HAP-1 (cell line): ENCODE data around the gene PRDM11.

Experiments
- DNase-seq, 2 experiments: peaks; one replicate each; pipeline ENCODE4 v3.0.0-alpha.2; 2016 to 2020; ENCODE audit warnings: low spot score in 2 of 2
- H3K27me3 ChIP-seq: fragments of 250-450 bp; sonication (Bioruptor Pico); 2 replicates; pipeline ENCODE4 v1.5.1; 2020; ENCODE audit warnings: low read depth, mild to moderate bottlenecking, moderate library complexity
- H3K36me3 ChIP-seq: fragments of 250-450 bp; sonication (Bioruptor Pico); replicated peaks from 2 replicates; pipeline ENCODE4 v1.5.1; 2020; ENCODE audit warnings: mild to moderate bottlenecking
- H3K4me1 ChIP-seq: fragments of 250-450 bp; sonication (Bioruptor Pico); 2 replicates; pipeline ENCODE4 v1.5.1; 2020; ENCODE audit warnings: mild to moderate bottlenecking
- H3K4me3 ChIP-seq: fragments of 250-450 bp; sonication (Bioruptor Pico); 2 replicates; pipeline ENCODE4 v1.5.1; 2020; ENCODE audit warnings: mild to moderate bottlenecking, moderate library complexity
- H3K9me3 ChIP-seq: fragments of 250-450 bp; sonication (Bioruptor Pico); 2 replicates; pipeline ENCODE4 v1.5.1; 2020; ENCODE audit warnings: mild to moderate bottlenecking, moderate library complexity
- in situ Hi-C: fragments of 300-500 bp; cut with MboI; formaldehyde crosslinking; loops from 3 replicates; pipeline ENCODE4 v1.14.3; 2020; ENCODE audit warnings: low sequenced_read_pairs, inconsistent platforms, mixed read lengths

PRDM11 gene

DNA sequence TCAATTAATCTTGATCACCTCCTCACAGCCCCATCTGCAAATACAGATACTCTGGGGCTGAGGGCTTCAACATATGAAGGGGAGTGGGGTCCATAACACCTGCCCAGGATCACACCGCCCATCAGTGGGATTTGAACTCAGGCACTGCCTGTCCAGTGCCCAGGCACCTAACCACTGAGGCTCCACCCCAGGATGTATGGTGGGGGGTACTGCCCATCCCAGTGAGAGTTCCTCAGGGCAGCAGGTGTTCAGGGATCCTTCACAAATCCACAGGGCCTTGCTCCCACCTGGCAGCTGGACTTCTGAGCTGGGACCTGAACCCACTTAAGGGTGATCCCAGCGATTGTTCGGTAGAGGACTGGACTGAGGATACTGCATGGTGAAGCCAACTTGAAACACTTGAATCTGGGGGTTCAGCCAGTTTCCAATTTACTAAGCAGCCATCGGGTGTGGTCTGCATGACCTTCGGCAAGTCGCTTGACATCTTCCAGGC, 33.3 kb downstream of the PRDM11 start:
- DNase-seq: no peak
- no peaks in the 10 kb centered on the region for H3K9me3 ChIP-seq
- no peak overlapping the region for H3K4me3 ChIP-seq
- peaks cover 2% of the 10 kb centered on the region; the same call in 1 of the 2 replicates for H3K4me1 ChIP-seq
- no peaks in the 10 kb centered on the region for H3K36me3 ChIP-seq
- peaks cover 2% of the 10 kb centered on the region; the same call in 1 of the 2 replicates for H3K27me3 ChIP-seq
- in situ Hi-C loops: loop anchor here (10.0 kb wide), 1 partner anchor 55 kb away; no protein-coding TSS in a partner anchor

- no peaks in the 10 kb centered on the region for H3K9me3 ChIP-seq
- in situ Hi-C loops: no loop called here
- peaks cover 2% of the 10 kb centered on the region; the same call in 1 of the 2 replicates for H3K4me1 ChIP-seq
- peak overlapping the region; percentile 28 for H3K4me3 ChIP-seq
- DNase-seq: peak; percentile 9 to 69
- H3K27me3 ChIP-seq: peaks cover 2% of the 10 kb centered on the region; the same call in 1 of the 2 replicates
- H3K36me3 ChIP-seq: no peaks in the 10 kb centered on the region
These were observed 33.9 kb downstream of the PRDM11 start for GRCh38 chr11:45180179-45180847.

DNA sequence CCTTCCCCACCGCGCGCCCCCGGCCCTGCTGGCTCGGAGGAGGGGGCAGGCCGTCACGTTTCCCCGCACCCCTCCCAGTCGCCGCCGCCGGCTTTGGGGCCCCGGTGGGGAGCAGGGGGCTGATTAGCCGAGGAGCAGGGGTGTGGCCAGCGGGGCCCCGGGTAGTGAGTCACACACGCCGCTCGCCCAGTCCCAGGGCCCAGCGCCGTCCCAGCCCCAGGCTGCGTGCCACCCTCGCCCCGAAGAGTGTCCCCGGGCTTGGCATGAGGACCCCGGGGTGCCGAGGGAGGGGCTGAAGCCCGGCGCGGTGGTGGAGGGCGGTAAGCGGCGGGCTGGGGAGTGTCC, 34.4 kb downstream of the PRDM11 start:
- in situ Hi-C loops: no loop called here
- no peaks in the 10 kb centered on the region for H3K36me3 ChIP-seq

GRCh38 chr11:45181193-45181888, 34.9 kb downstream of the PRDM11 start:
- Histone ChIP-seq H3K27me3 (no peaks in the 10 kb centered on the region), H3K9me3 (no peaks in the 10 kb centered on the region), H3K4me3 (peak overlapping the region; percentile 28), H3K36me3 (no peaks in the 10 kb centered on the region), H3K4me1 (peaks cover 2% of the 10 kb centered on the region; the same call in 1 of the 2 replicates)
- in situ Hi-C loops: no loop called here
- no peak for DNase-seq

More for the DNA sequence above, 34.4 kb downstream of the PRDM11 start:
- peaks cover 2% of the 10 kb centered on the region; the same call in 1 of the 2 replicates for H3K4me1 ChIP-seq
- no peaks in the 10 kb centered on the region for H3K9me3 ChIP-seq
- H3K27me3 ChIP-seq: no peaks in the 10 kb centered on the region
- DNase-seq: peak in 1 of 2 experiments; percentile 68
- peak overlapping the region; percentile 28 for H3K4me3 ChIP-seq

- in situ Hi-C loops: no loop called here
- H3K4me3 ChIP-seq: no peak overlapping the region
These were observed 35.6 kb downstream of the PRDM11 start for GRCh38 chr11:45181889-45182550.

DNA sequence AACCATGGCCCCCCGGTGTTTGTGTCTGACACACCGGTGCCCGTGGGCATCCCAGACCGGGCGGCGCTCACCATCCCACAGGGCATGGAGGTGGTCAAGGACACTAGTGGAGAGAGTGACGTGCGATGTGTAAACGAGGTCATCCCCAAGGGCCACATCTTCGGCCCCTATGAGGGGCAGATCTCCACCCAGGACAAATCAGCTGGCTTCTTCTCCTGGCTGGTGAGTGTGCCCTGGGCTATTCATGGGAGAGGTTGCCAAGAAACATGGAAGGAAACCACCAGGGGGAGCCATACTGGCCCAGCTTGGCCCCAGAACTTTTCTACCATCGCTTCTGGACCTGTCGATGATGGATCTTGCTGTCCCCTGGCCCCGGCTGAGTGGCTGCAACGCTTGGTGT, 36.5 kb downstream of the PRDM11 start:
- Histone ChIP-seq H3K4me3 (no peak overlapping the region), H3K36me3 (no peaks in the 10 kb centered on the region), H3K27me3 (no peaks in the 10 kb centered on the region), H3K4me1 (peaks cover 2% of the 10 kb centered on the region; the same call in 1 of the 2 replicates), H3K9me3 (no peaks in the 10 kb centered on the region)
- peak; percentile 8 to 41 for DNase-seq
- in situ Hi-C loops: no loop called here

More at GRCh38 chr11:45181889-45182550, 35.6 kb downstream of the PRDM11 start:
- Histone ChIP-seq H3K36me3 (no peaks in the 10 kb centered on the region), H3K9me3 (no peaks in the 10 kb centered on the region), H3K27me3 (no peaks in the 10 kb centered on the region), H3K4me1 (peaks cover 2% of the 10 kb centered on the region; the same call in 1 of the 2 replicates)
- no peak for DNase-seq

GRCh38 chr11:45184640-45185039, 38.2 kb downstream of the PRDM11 start:
- Histone ChIP-seq H3K36me3 (no peaks in the 10 kb centered on the region), H3K4me1 (peaks cover 2% of the 10 kb centered on the region; the same call in 1 of the 2 replicates), H3K4me3 (no peak overlapping the region), H3K27me3 (no peaks in the 10 kb centered on the region), H3K9me3 (no peaks in the 10 kb centered on the region)
- in situ Hi-C loops: no loop called here
- DNase-seq: no peak

DNA sequence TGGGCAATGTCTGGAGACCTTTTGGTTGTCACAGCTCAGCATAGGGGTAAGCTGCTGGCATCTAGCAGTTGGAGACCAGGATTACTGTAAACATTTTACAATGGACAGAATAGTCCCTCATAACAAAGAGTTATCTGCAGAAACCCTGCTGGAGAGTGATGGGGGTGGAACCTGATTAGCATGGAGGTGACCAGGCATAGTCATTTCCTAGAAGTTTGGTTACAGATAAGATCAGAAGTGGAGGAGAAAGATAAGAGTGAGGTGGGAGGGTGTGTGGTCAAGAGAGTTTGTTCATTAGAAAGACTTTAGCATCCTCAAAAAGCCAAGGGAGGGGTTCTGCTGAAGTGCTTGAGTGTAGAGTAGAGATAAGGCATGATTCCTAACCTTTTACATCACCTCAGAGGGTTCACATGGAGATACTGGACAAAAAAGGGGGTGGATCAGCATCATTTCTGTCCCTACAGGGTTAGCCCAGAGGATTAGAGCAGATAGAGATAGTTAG, 38.8 kb downstream of the PRDM11 start:
- no peaks in the 10 kb centered on the region for H3K36me3 ChIP-seq
- DNase-seq: no peak

GRCh38 chr11:45187375-45187774, 40.9 kb downstream of the PRDM11 start:
- DNase-seq: no peak
- in situ Hi-C loops: no loop called here
- H3K4me1 ChIP-seq: no peaks in the 10 kb centered on the region
- H3K9me3 ChIP-seq: no peaks in the 10 kb centered on the region
- no peak overlapping the region for H3K4me3 ChIP-seq
- H3K36me3 ChIP-seq: no peaks in the 10 kb centered on the region
- H3K27me3 ChIP-seq: no peaks in the 10 kb centered on the region

More for the DNA sequence above, 38.8 kb downstream of the PRDM11 start:
- H3K4me3 ChIP-seq: no peak overlapping the region
- no peaks in the 10 kb centered on the region for H3K27me3 ChIP-seq
- H3K4me1 ChIP-seq: peaks cover 2% of the 10 kb centered on the region; the same call in 1 of the 2 replicates
- H3K9me3 ChIP-seq: no peaks in the 10 kb centered on the region
- in situ Hi-C loops: no loop called here

GRCh38 chr11:45188127-45188526, 41.7 kb downstream of the PRDM11 start:
- H3K27me3 ChIP-seq: no peaks in the 10 kb centered on the region
- in situ Hi-C loops: no loop called here
- H3K9me3 ChIP-seq: no peaks in the 10 kb centered on the region
- no peaks in the 10 kb centered on the region for H3K36me3 ChIP-seq
- H3K4me1 ChIP-seq: no peaks in the 10 kb centered on the region
- no peak for DNase-seq
- no peak overlapping the region for H3K4me3 ChIP-seq

GRCh38 chr11:45189230-45189629, 42.8 kb downstream of the PRDM11 start:
- no peaks in the 10 kb centered on the region for H3K27me3 ChIP-seq
- H3K4me3 ChIP-seq: no peak overlapping the region
- in situ Hi-C loops: no loop called here
- H3K36me3 ChIP-seq: no peaks in the 10 kb centered on the region
- no peaks in the 10 kb centered on the region for H3K9me3 ChIP-seq
- no peak for DNase-seq
- H3K4me1 ChIP-seq: no peaks in the 10 kb centered on the region

GRCh38 chr11:45193695-45194094, 47.3 kb downstream of the PRDM11 start:
- no peak for DNase-seq
- no peaks in the 10 kb centered on the region for H3K27me3 ChIP-seq

DNA sequence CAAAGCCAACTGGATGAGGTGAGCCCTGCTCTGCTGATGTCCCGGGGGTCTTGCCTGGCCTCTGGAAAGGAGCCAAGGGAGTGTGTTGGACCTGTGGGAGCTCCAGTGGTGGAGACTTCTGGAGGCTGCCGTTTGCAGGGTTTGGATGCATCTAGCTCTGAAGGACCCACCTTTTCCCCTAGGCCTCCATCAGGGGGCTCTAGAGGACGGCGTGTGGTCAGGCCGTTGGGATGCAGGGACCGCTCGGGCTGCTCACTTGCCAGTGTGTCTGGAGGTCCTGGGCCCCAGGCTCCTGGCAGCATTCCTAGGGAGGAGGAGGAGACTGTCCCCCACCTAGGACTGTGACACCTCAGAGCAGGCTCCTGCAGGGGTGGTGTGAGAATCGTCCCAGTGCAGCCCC, 58.3 kb downstream of the PRDM11 start:
- no peaks in the 10 kb centered on the region for H3K9me3 ChIP-seq
- H3K36me3 ChIP-seq: no peaks in the 10 kb centered on the region
- no peak overlapping the region for H3K4me3 ChIP-seq
- in situ Hi-C loops: no loop called here
- DNase-seq: no peak
- no peaks in the 10 kb centered on the region for H3K27me3 ChIP-seq
- peaks cover 7% of the 10 kb centered on the region for H3K4me1 ChIP-seq

More at GRCh38 chr11:45193695-45194094, 47.3 kb downstream of the PRDM11 start:
- in situ Hi-C loops: no loop called here
- Histone ChIP-seq H3K36me3 (no peaks in the 10 kb centered on the region), H3K9me3 (no peaks in the 10 kb centered on the region), H3K4me3 (no peak overlapping the region), H3K4me1 (no peaks in the 10 kb centered on the region)
